ENCODE measurements around the gene UPK3B.
"Not testable (repeated sequence)": the region's sequence is repeated elsewhere in the genome, so short reads cannot be mapped to it uniquely, and the experiment has no call there.

Gene UPK3B

DNA sequence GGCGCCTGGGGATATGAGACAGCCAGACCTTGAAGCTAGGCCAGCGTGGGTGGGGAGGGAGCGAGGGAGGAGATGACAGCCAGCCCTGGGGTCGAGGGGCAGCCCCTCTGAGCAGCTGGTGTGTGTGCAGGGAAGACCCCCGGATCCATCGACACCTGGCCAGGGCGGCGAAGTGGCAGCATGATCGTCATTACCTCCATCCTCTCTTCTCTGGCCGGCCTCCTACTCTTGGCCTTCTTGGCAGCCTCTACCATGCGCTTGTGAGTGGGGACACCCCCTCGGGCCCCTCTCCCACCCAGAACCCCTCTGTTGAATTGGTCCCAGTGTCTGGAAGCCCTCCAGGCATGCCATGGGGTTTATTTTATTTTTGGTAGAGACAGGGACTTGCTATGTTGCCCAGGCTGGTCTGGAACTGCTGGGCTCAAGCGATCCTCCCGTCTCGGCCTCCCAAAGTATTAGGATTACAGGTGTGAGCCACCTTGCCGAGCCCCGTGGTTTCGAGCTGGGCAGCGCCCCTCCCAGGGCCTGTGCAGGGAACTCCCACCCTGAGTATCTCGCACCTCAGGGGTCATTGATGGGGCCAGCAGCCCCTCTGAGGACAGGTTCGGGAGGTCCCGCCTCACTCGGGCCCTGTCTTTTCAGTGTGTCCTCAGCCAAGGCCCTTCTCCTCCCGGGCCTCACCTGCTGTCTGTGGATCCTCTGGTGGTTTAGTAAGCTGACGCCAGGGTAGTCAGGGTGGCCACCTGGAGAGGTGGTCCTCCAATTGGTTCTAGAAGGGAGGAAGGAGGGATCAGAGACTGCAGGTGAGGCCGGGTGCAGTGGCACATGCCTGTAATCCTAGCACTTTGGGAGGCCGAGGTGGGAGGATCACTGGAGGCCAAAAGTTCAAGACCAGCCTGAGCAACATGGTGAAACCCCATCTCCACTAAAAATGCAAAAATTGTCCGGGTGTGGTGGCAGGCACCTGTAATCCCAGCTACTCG lies 3.8 kb downstream of the UPK3B start:
- no peak for DNase-seq (ENCODE audit: low read depth, low spot score)

- DNase-seq (ENCODE audit: low read depth, low spot score): no peak
Observed at GRCh38 chr7:76514926-76515771, 4.8 kb downstream of the UPK3B start.

DNA sequence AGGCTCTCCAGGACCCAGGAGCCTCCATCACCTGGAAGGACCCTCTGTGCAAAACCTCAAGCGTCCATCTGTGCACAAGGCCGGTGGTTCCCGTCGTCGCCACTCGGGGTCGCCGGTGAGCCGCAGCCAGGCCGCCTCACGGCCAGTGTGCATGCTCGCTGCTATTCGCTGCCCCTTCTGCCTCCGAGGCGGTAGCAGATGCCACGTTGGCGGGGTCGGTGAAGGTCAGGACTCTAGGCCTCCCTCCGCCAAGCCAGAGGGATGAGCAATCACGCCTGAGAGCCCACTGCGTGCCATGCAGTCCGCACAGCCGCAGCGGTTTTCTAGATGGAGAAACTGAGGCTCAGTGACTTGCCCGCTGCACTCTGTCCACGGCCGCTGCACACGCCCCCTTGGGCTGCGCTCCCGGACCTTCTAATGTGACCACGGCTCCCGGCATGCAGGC lies 5.7 kb downstream of the UPK3B start:
- no peak for DNase-seq (ENCODE audit: low read depth, low spot score)

- not testable (repeated sequence) for DNase-seq (ENCODE audit: low read depth, low spot score)
Observed at GRCh38 chr7:76516932-76517331, 6.6 kb downstream of the UPK3B start.

GRCh38 chr7:76526183-76526582 lies 15.8 kb downstream of the UPK3B start:
- DNase-seq (ENCODE audit: low read depth, low spot score): not testable (repeated sequence)

- not testable (repeated sequence) for DNase-seq (ENCODE audit: low read depth, low spot score)
Observed at GRCh38 chr7:76531643-76532042, 21.3 kb downstream of the UPK3B start.

GRCh38 chr7:76543197-76543596 lies 32.8 kb downstream of the UPK3B start, which contains the start of gene SPDYE16:
Gene SPDYE16 (minus strand): TSS chr7:76543297. CDS start chr7:76541459, 1,838 bp downstream.
- DNase-seq (ENCODE audit: low read depth, low spot score): not testable (repeated sequence)

DNA sequence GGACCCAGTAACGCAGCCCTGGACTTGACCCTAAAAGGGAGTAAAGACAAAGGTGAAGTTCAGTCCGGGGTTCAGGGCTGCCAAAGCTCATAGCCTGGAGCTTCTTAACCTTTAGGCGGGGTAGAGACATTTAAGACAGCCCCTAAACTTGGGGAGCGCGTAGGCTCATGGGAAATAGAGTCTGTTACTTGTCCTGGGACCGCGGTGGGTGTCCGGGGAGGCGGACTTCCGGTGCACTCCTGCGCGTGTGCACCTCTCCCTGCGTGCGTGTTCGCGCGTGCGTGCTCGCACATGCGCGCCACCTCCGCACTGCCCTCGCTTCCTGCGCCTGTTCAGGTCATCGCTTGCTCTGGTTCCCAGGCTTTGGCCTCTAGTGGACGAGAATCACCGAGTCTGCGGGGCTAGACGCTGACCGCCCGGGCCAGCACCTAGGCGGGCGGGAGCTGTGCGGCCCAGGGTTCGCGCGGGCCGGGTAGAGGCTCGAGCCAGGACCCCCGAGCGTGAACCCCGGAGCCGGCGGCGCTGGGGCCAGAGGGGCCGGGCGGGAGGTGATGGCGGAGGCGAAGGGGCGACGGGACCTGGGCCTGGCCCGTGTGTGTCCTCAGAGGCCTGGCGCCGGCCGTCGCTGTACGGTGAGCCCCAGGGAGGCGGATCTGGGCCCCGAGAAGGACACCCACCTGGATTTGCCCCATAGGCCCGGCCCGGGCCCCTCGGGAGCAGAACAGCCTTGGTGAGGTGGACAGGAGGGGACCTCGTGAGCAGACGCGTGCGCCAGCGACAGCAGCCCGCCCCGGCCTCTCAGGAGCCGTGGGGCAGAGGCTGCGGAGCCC lies 38.9 kb downstream of the UPK3B start:
- peak; percentile 68 for DNase-seq (ENCODE audit: low read depth, low spot score)

GRCh38 chr7:76549855-76550248 lies 39.5 kb downstream of the UPK3B start:
- DNase-seq (ENCODE audit: low read depth, low spot score): not testable (repeated sequence)

- not testable (repeated sequence) for DNase-seq (ENCODE audit: low read depth, low spot score)
Observed at GRCh38 chr7:76551992-76552391, 41.6 kb downstream of the UPK3B start.

DNA sequence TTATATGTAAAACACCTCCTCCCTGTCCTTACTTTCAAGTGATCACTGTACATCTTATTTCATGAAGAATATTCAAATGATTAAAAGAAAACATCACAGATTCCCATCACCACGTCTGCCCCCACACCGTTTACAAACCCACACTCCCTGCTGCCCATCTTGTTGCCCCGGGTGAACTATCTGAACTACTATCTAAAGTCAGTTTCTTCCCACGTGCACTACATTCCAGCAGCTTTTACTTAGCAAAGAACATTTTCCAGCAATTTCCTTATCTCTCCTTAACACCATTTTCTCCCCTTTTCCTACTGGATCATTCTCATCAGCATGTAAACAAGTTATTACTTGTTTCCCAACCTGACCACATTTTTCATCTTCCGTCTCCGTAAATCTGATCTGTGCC lies 49.3 kb downstream of the UPK3B start:
- DNase-seq (ENCODE audit: low read depth, low spot score): not testable (repeated sequence)

GRCh38 chr7:76560157-76560556 lies 49.8 kb downstream of the UPK3B start:
- not testable (repeated sequence) for DNase-seq (ENCODE audit: low read depth, low spot score)

- not testable (repeated sequence) for DNase-seq (ENCODE audit: low read depth, low spot score)
Observed at GRCh38 chr7:76561342-76561741, 51.0 kb downstream of the UPK3B start.

DNA sequence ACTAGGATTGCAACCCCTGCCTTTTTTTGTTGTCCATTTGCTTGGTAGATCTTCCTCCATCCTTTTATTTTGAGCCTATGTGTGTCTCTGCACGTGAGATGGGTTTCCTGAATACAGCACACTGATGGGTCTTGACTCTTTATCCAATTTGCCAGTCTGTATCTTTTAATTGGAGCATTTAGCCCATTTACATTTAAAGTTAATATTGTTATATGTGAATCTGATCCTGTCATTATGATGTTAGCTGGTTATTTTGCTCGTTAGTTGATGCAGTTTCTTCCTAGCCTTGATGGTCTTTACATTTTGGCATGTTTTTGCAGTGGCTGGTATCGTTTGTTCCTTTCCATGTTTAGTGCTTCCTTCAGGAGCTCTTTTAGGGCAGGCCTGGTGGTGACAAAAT lies 54.6 kb downstream of the UPK3B start:
- not testable (repeated sequence) for DNase-seq (ENCODE audit: low read depth, low spot score)
